Esophagus muscularis mucosa (tissue), 4 donors: Measurements from ENCODE around the gene POU2F2. TPM values are rescaled to one million over a fixed set of nuclear protein-coding genes. Genes with fewer than 3 reads are reported as not detected.

Experiments
- DNase-seq: peaks from one replicate; pipeline ENCODE4 v3.0.0-alpha.2; 2017; ENCODE audit errors: extremely low spot score
- H3K27ac ChIP-seq, 4 donors: fragments of 200-600 bp; sonication (generic); replicated peaks in 1 of 4; 1 replicate in 3 of 4; 2 replicates in 1 of 4; pipeline ENCODE4 v1.5.1; 2016 to 2019; ENCODE audit warnings: mild to moderate bottlenecking in 1 of 4
- H3K27me3 ChIP-seq, 4 donors: fragments of 200-600 bp; sonication (generic); one replicate each; pipeline versions ENCODE4 v1.5.1 to v1.6.0; 2016 to 2019
- H3K36me3 ChIP-seq, 4 donors: fragments of 200-600 bp; sonication (generic); one replicate each; pipeline ENCODE4 v1.5.1; 2016 to 2019
- H3K4me1 ChIP-seq, 4 donors: fragments of 200-600 bp; sonication (generic); one replicate each; pipeline ENCODE4 v1.5.1; 2016 to 2019
- H3K4me3 ChIP-seq, 4 donors: fragments of 200-600 bp; sonication (generic); 1 replicate in 2 of 4; 2 replicates in 2 of 4; pipeline ENCODE4 v1.5.1; 2016 to 2019; ENCODE audit warnings: mild to moderate bottlenecking in 4 of 4, moderate library complexity in 1 of 4
- H3K9me3 ChIP-seq, 4 donors: fragments of 200-600 bp; sonication (generic); 1 replicate in 3 of 4; 2 replicates in 1 of 4; pipeline ENCODE4 v1.5.1; 2016 to 2019
- CTCF ChIP-seq, 3 experiments: fragments of 200-600 bp in 2 of 3; fragments of 450-650 bp in 1 of 3; sonication (generic) in 2 of 3; IDR thresholded peaks; one replicate each; pipeline ENCODE4 v1.5.1; 2017 to 2019; ENCODE audit warnings: antibody characterized with exemption in 3 of 3, mild to moderate bottlenecking in 2 of 3, moderate library complexity in 1 of 3
- EP300 ChIP-seq: sonication (generic); formaldehyde crosslinking; IDR thresholded peaks from one replicate; pipeline ENCODE4 v1.6.1; 2017; ENCODE audit warnings: antibody characterized with exemption
- POLR2A ChIP-seq: fragments of 450-650 bp; IDR thresholded peaks from one replicate; pipeline ENCODE4 v1.6.1; 2017; ENCODE audit warnings: antibody characterized with exemption, moderate library complexity, mild to moderate bottlenecking, low read depth
- POLR2AphosphoS5 ChIP-seq, 2 donors: sonication (generic); formaldehyde crosslinking; IDR thresholded peaks; one replicate each; pipeline ENCODE4 v1.6.1; 2017; ENCODE audit warnings: antibody characterized with exemption in 2 of 2
- WGBS: methylation state at CpG from one replicate; pipeline ENCODE4 v1.1.5; 2018; 5-methylcytosine and 5-hydroxymethylcytosine counted together
- intact Hi-C: fragments of 100-400 bp; cut with DNase I; formaldehyde crosslinking; loops from one replicate; pipeline ENCODE4 v1.15.1; 2023
- total RNA-seq, 4 donors: library from RNA; depleted of rRNA; stranded (reverse); fragments of >200 nt; gene quantifications; one replicate each; pipeline versions ENCODE4 v1.1.0 to v1.2.1, GENCODE V29; 2016

The POU2F2 gene
- total RNA-seq, result 1 to 10 TPM in 3 of 4 donors, under 1 TPM in 1; 0.52 to 2.5 (median 1.5) TPM

GRCh38 chr19:42132030-42132628 lies at the start of gene POU2F2:
POU2F2 (minus strand) TSS chr19:42132446; CDS start chr19:42132411, 35 bp downstream.
- peaks cover 11 to 22% (median 18%) of the 10 kb centered on the region in 4 donors for H3K4me1 ChIP-seq
- H3K9me3 ChIP-seq, result no peaks in the 10 kb centered on the region
- H3K4me3 ChIP-seq, result peak within 1 kb of the TSS; percentile 31 to 45 (median 33)
- no peaks in the 10 kb centered on the region for H3K36me3 ChIP-seq
- intact Hi-C loops, result loop anchor here (2.0 to 10.0 kb wide), 2 partner anchors 53 to 193 kb away; partner anchors contain the start of gene MEGF8
- no peak within 1 kb of the TSS for H3K27ac ChIP-seq
- H3K27me3 ChIP-seq, result peaks cover 0 to 70% (median 15%) of the 10 kb centered on the region in 4 donors
- 11% methylated on average over 10 of the region's 16 CpGs for WGBS
- TF ChIP-seq CTCF (IDR thresholded peaks at IDR 0.05) (no peak), POLR2AphosphoS5 (IDR thresholded peaks at IDR 0.05) (no peak), POLR2A (no peak), EP300 (no peak)
- DNase-seq, result no peak

GRCh38 chr19:42178791-42179674 lies 46.8 kb upstream of the POU2F2 start:
- H3K4me1 ChIP-seq, result peaks cover 14 to 24% (median 21%) of the 10 kb centered on the region in 4 donors
- H3K9me3 ChIP-seq, result no peaks in the 10 kb centered on the region
- no peak for DNase-seq
- H3K4me3 ChIP-seq, result no peak overlapping the region
- no peaks in the 10 kb centered on the region for H3K36me3 ChIP-seq
- no peak overlapping the region for H3K27ac ChIP-seq
- intact Hi-C loops, result no loop called here
- 11% methylated on average over 13 of the region's 13 CpGs for WGBS
- TF ChIP-seq POLR2AphosphoS5 (IDR thresholded peaks at IDR 0.05) (no peak), POLR2A (no peak), CTCF (IDR thresholded peaks at IDR 0.05) (no peak), EP300 (no peak)
- H3K27me3 ChIP-seq, result peaks cover 0 to 76% (median 31%) of the 10 kb centered on the region in 4 donors

GRCh38 chr19:42177686-42178019 lies 45.4 kb upstream of the POU2F2 start:
- Histone ChIP-seq H3K4me3 (peak overlapping the region in 1 of 4 donors; percentile 51), H3K27me3 (peaks cover 0 to 86% (median 30%) of the 10 kb centered on the region in 4 donors), H3K36me3 (no peaks in the 10 kb centered on the region), H3K9me3 (no peaks in the 10 kb centered on the region), H3K27ac (no peak overlapping the region), H3K4me1 (peaks cover 14 to 24% (median 21%) of the 10 kb centered on the region in 4 donors)
- no peak for DNase-seq
- intact Hi-C loops, result no loop called here
- no peak for TF ChIP-seq POLR2A
- TF ChIP-seq POLR2AphosphoS5 (IDR thresholded peaks at IDR 0.05), result no peak
- no peak for TF ChIP-seq EP300
- TF ChIP-seq CTCF (IDR thresholded peaks at IDR 0.05), result no peak
- WGBS, result 30% methylated on average over 3 of the region's 3 CpGs

DNA sequence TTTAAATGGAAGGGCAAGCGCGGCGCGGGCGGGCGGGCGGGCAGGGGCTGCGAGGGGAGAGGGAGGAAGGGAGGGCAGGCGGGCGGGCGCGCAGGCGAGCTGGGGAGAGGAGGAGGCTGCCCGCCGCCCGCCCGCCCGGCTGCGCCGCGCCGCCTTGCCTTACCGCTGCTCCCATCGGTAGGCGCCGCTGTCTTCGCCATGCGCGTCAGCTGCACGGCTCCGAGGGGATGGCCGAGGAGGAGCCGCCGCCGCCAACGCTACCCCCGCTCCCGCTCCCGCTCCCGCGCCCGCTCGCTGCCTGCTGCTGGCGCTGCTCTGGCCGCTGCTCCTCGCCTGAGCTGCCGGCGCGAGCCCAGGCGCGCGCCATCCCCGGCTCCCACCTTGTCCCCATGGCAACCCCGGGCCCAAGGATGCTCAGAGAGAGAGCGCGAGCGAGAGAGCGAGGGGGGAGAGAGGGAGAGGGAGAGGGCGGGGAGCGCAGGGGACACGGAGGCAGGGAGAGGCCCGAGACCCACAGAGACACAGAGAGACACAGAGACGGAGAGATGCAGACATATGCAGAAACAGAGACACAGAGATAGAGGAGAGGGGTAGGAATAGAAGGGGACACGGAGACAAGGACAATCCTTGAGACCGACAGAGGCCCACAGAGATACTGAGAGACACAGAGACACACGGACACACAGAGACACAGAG lies 44.9 kb upstream of the POU2F2 start:
- no peak for TF ChIP-seq EP300
- peak; percentile 15 to 57 (median 29) for TF ChIP-seq CTCF (IDR thresholded peaks at IDR 0.05)
- no peak for TF ChIP-seq POLR2AphosphoS5 (IDR thresholded peaks at IDR 0.05)
- no peak for TF ChIP-seq POLR2A
- WGBS, result 2% methylated on average over 17 of the region's 66 CpGs
- Histone ChIP-seq H3K4me1 (peaks cover 14 to 24% (median 21%) of the 10 kb centered on the region in 4 donors), H3K9me3 (no peaks in the 10 kb centered on the region), H3K4me3 (peak overlapping the region; percentile 51 to 66 (median 58)), H3K36me3 (no peaks in the 10 kb centered on the region), H3K27me3 (peaks cover 0 to 86% (median 29%) of the 10 kb centered on the region in 4 donors), H3K27ac (peak overlapping the region in 3 of 4 donors; percentile 41 to 59 (median 44))
- intact Hi-C loops, result no loop called here
- DNase-seq, result no peak
